IMR-90 (cell line): ENCODE measurements around the gene CHST2. TPM values are rescaled to one million over a fixed set of nuclear protein-coding genes. Genes with fewer than 3 reads are reported as not detected.

Experiments
- ATAC-seq: fragments of 200-7000 bp; cut with Tn5 transposase; 2 replicates; pipeline ENCODE4 v1.9.1; 2020; ENCODE audit warnings: low read depth, mild to moderate bottlenecking, moderate library complexity
- BruUV-seq: library from RNA; stranded (reverse); fragments of 400-500 nt; replicated peaks from 2 replicates; lab custom pipeline; 2021; lab: Mats Ljungman, UMichigan
- CTCF ChIA-PET: fragments of 300-600 bp; formaldehyde crosslinking; extraction: SDS; loops from one replicate; lab custom pipeline; 2021; ENCODE audit warnings: antibody characterized with exemption; lab: Yijun Ruan, JAX
- POLR2A ChIA-PET: fragments of 300-600 bp; sonication (Branson Sonifier 250); formaldehyde crosslinking; loops from one replicate; lab custom pipeline; 2022; ENCODE audit warnings: antibody characterized with exemption; ENCODE audit not compliant: unreplicated experiment; lab: Charles Lee
- DNase-seq: peaks from one replicate; pipeline ENCODE4 v3.0.0; 2013
- H2AFZ ChIP-seq: replicated peaks from 2 replicates; pipeline ENCODE3; 2013; ENCODE audit warnings: low read length, mild to moderate bottlenecking; ENCODE audit not compliant: poor library complexity
- H2AK5ac ChIP-seq: 2 replicates; pipeline ENCODE4 v1.6.1; 2013; ENCODE audit warnings: low read depth, low read length, inconsistent platforms
- H2AK9ac ChIP-seq: replicated peaks from 2 replicates; pipeline ENCODE3; 2013; ENCODE audit warnings: mild to moderate bottlenecking, low read depth, low read length, moderate library complexity; ENCODE audit not compliant: poor library complexity
- H2BK120ac ChIP-seq: 2 replicates; pipeline ENCODE4 v1.6.1; 2013; ENCODE audit warnings: low read depth, low read length, inconsistent platforms
- H2BK15ac ChIP-seq: 3 replicates; pipeline ENCODE4 v1.6.1; 2013; ENCODE audit warnings: low read depth, low read length, inconsistent platforms
- H2BK20ac ChIP-seq: 2 replicates; pipeline ENCODE4 v1.6.1; 2013; ENCODE audit warnings: low read depth, mild to moderate bottlenecking, inconsistent platforms, low read length, moderate library complexity
- H2BK5ac ChIP-seq: 2 replicates; pipeline ENCODE4 v1.6.1; 2013; ENCODE audit warnings: mild to moderate bottlenecking, low read depth, low read length, inconsistent platforms; ENCODE audit not compliant: poor library complexity, severe bottlenecking
- H3K14ac ChIP-seq: replicated peaks from 2 replicates; pipeline ENCODE4 v1.6.1; 2013; ENCODE audit warnings: low read depth, low read length, inconsistent platforms
- H3K18ac ChIP-seq: 2 replicates; pipeline ENCODE4 v1.6.1; 2013; ENCODE audit warnings: low read depth, low read length, control low read depth
- H3K23ac ChIP-seq: 2 replicates; pipeline ENCODE4 v1.6.1; 2013; ENCODE audit warnings: low read depth, low read length, inconsistent platforms
- H3K27ac ChIP-seq: 2 replicates; pipeline ENCODE4 v1.5.1; 2013; ENCODE audit warnings: mild to moderate bottlenecking, control low read depth, low read length; ENCODE audit not compliant: insufficient read depth
- H3K27me3 ChIP-seq: 2 replicates; pipeline ENCODE4 v1.6.1; 2013; ENCODE audit warnings: low read length; ENCODE audit not compliant: control insufficient read depth, insufficient read depth
- H3K36me3 ChIP-seq: 2 replicates; pipeline ENCODE4 v1.6.1; 2013; ENCODE audit warnings: low read length, mixed read lengths; ENCODE audit not compliant: control insufficient read depth, insufficient read depth
- H3K4ac ChIP-seq: 2 replicates; pipeline ENCODE4 v1.6.1; 2013; ENCODE audit warnings: low read depth, low read length, inconsistent platforms
- H3K4me1 ChIP-seq: 2 replicates; pipeline ENCODE4 v1.6.1; 2013; ENCODE audit warnings: low read length, mixed read lengths; ENCODE audit not compliant: control insufficient read depth, insufficient read depth
- H3K4me2 ChIP-seq: 2 replicates; pipeline ENCODE4 v1.6.1; 2013; ENCODE audit warnings: low read depth, mild to moderate bottlenecking, control low read depth, low read length, moderate library complexity
- H3K4me3 ChIP-seq: 2 replicates; pipeline ENCODE4 v1.5.1; 2013; ENCODE audit warnings: low read depth, mild to moderate bottlenecking, control low read depth, low read length, moderate library complexity; ENCODE audit not compliant: insufficient read depth
- H3K56ac ChIP-seq: 2 replicates; pipeline ENCODE4 v1.6.1; 2013; ENCODE audit warnings: low read length, inconsistent platforms; ENCODE audit not compliant: insufficient read depth; ENCODE audit errors: extremely low read depth
- H3K79me1 ChIP-seq, 2 experiments: 2 replicates each; pipeline ENCODE4 v1.6.1; 2013; ENCODE audit warnings: low read length in 2 of 2, inconsistent platforms in 1 of 2, low read depth in 1 of 2
- H3K9ac ChIP-seq: 2 replicates; pipeline ENCODE4 v1.6.1; 2013; ENCODE audit warnings: low read depth, low read length, control low read depth
- H3K9me1 ChIP-seq: 2 replicates; pipeline ENCODE4 v1.6.1; 2013; ENCODE audit warnings: low read length, inconsistent platforms; ENCODE audit not compliant: insufficient read depth
- H3K9me3 ChIP-seq: 2 replicates; pipeline ENCODE4 v1.6.1; 2013; ENCODE audit warnings: low read length; ENCODE audit not compliant: control insufficient read depth, insufficient read depth
- H4K20me1 ChIP-seq: 2 replicates; pipeline ENCODE4 v1.6.1; 2013; ENCODE audit warnings: low read length, inconsistent platforms; ENCODE audit not compliant: insufficient read depth
- H4K5ac ChIP-seq: 2 replicates; pipeline ENCODE4 v1.6.1; 2013; ENCODE audit warnings: mild to moderate bottlenecking, low read depth, low read length, control low read depth
- H4K8ac ChIP-seq, 2 experiments: 2 replicates each; pipeline ENCODE4 v1.6.1; 2013; ENCODE audit warnings: low read depth in 2 of 2, low read length in 2 of 2, control low read depth in 1 of 2, inconsistent platforms in 1 of 2
- H4K91ac ChIP-seq: 2 replicates; pipeline ENCODE4 v1.6.1; 2013; ENCODE audit warnings: low read depth, low read length, inconsistent platforms; ENCODE audit not compliant: insufficient read depth
- BHLHE40 ChIP-seq: fragments of 150-350 bp; IDR thresholded peaks from 2 replicates; pipeline ENCODE4 v1.6.1; 2016; ENCODE audit warnings: mild to moderate bottlenecking, low read depth, low read length
- CEBPB ChIP-seq: IDR thresholded peaks from 2 replicates; pipeline ENCODE4 v1.6.1; 2012; ENCODE audit warnings: low read depth, low read length, improper control_type of control experiment
- CHD1 ChIP-seq: IDR thresholded peaks from 2 replicates; pipeline ENCODE4 v1.6.1; 2012; ENCODE audit warnings: low read depth, low read length, improper control_type of control experiment
- ELK1 ChIP-seq: fragments of 150-350 bp; IDR thresholded peaks from 2 replicates; pipeline ENCODE4 v1.6.1; 2016; ENCODE audit warnings: low read depth, mild to moderate bottlenecking, low read length, moderate library complexity, borderline replicate concordance
- MAFK ChIP-seq: IDR thresholded peaks from 2 replicates; pipeline ENCODE4 v1.6.1; 2012; ENCODE audit warnings: low read depth, low read length, improper control_type of control experiment
- MXI1 ChIP-seq: IDR thresholded peaks from 2 replicates; pipeline ENCODE4 v1.6.1; 2012; ENCODE audit warnings: low read depth, mild to moderate bottlenecking, low read length, moderate library complexity, borderline replicate concordance
- RAD21 ChIP-seq: IDR thresholded peaks from 2 replicates; pipeline ENCODE4 v1.6.1; 2012; ENCODE audit warnings: low read length, improper control_type of control experiment
- RCOR1 ChIP-seq: IDR thresholded peaks from 2 replicates; pipeline ENCODE4 v1.6.1; 2012; ENCODE audit warnings: mild to moderate bottlenecking, low read length, improper control_type of control experiment; ENCODE audit not compliant: insufficient replicate concordance
- RFX5 ChIP-seq: IDR thresholded peaks from 2 replicates; pipeline ENCODE4 v1.8.0; 2012; ENCODE audit warnings: low read depth, mild to moderate bottlenecking, low read length, moderate library complexity
- USF2 ChIP-seq: fragments of 150-350 bp; IDR thresholded peaks from 2 replicates; pipeline ENCODE4 v1.6.1; 2017; ENCODE audit warnings: mild to moderate bottlenecking, antibody characterized with exemption, low read length, low read depth
- WGBS, 2 experiments: methylation state at CpG; one replicate each; pipeline versions ENCODE4 v1.1.5 to v1.1.7; 2013; ENCODE audit warnings: missing lambda C conversion rate in 2 of 2; ENCODE audit not compliant: insufficient read length in 1 of 2; ENCODE audit errors: extremely low coverage in 2 of 2; 5-methylcytosine and 5-hydroxymethylcytosine counted together
- dilution Hi-C: fragments of 300-500 bp; cut with HindIII; formaldehyde crosslinking; loops from one replicate; pipeline ENCODE4 v1.14.3; 2018; ENCODE audit warnings: low sequenced_read_pairs; ENCODE audit not compliant: unreplicated experiment
- in situ Hi-C: fragments of 300-500 bp; cut with MboI; formaldehyde crosslinking; loops from 3 replicates; pipeline ENCODE4 v1.14.3; 2019; ENCODE audit warnings: low sequenced_read_pairs, inconsistent platforms, mixed read lengths
- intact Hi-C: fragments of 100-400 bp; cut with micrococcal nuclease; formaldehyde crosslinking; loops from 2 replicates; pipeline ENCODE4 v1.10.0; 2022
- polyA plus RNA-seq, 3 experiments: library from polyadenylated mRNA; depleted of rRNA; stranded (reverse); fragments of >200 nt; gene quantifications; 2 replicates each; pipeline ENCODE4 v1.2.3, GENCODE V29; 2012; ENCODE audit warnings: low replicate concordance in 1 of 3
- total RNA-seq: library from RNA; depleted of rRNA; stranded (reverse); fragments of >200 nt; gene quantifications from 2 replicates; pipeline ENCODE4 v1.2.3, GENCODE V29; 2012

Gene CHST2
- total and polyA plus RNA-seq, 2 of the 4 experiments (the other 2 are of a cell fraction): 0.90 to 1.4 TPM

- Histone ChIP-seq H3K9me1 (no peaks in the 10 kb centered on the region), H2BK15ac (no peak overlapping the region), H2AK9ac (no peak overlapping the region), H4K5ac (no peak overlapping the region), H3K9ac (no peak overlapping the region), H4K20me1 (no peaks in the 10 kb centered on the region), H3K9me3 (no peaks in the 10 kb centered on the region), H2AK5ac (no peak overlapping the region), H3K4ac (no peak overlapping the region), H4K8ac (no peak overlapping the region), H3K79me1 (no peaks in the 10 kb centered on the region), H4K91ac (no peak overlapping the region), H2BK120ac (no peak overlapping the region), H3K56ac (no peak overlapping the region), H2AFZ (no peak overlapping the region), H3K23ac (no peak overlapping the region), H3K4me1 (no peaks in the 10 kb centered on the region), H3K27me3 (peaks cover 2% of the 10 kb centered on the region; the same call in 1 of the 2 replicates), H3K14ac (no peak overlapping the region), H3K4me2 (no peak overlapping the region), H3K27ac (no peak overlapping the region), H3K18ac (no peak overlapping the region), H3K4me3 (no peak overlapping the region), H3K36me3 (no peaks in the 10 kb centered on the region), H2BK20ac (no peak overlapping the region), H2BK5ac (no peak overlapping the region)
- no TSS peak for BruUV-seq
- DNase-seq: no peak
- intact Hi-C loops (no loop called here), dilution Hi-C loops (no loop called here), in situ Hi-C loops (no loop called here)
- POLR2A ChIA-PET: no interaction called here
- WGBS, 2 experiments: 73% methylated on average over 3 of the region's 5 CpGs; no CpG with 5 or more reads in 1 of the 2 experiments
- CTCF ChIA-PET: no interaction called here
- no peak for ATAC-seq
- TF ChIP-seq RFX5 (no peak), RAD21 (no peak), RCOR1 (no peak), MAFK (no peak), ELK1 (no peak), BHLHE40 (no peak), CEBPB (no peak), USF2 (no peak), CHD1 (no peak), MXI1 (no peak)
Observed at GRCh38 chr3:143152043-143152442, 32.5 kb downstream of the CHST2 start.
